ENCODE measurements around the gene PATJ. TPM values are rescaled to one million over a fixed set of nuclear protein-coding genes. Genes with fewer than 3 reads are reported as not detected.
"Not testable (repeated sequence)": the region's sequence is repeated elsewhere in the genome, so short reads cannot be mapped to it uniquely, and the experiment has no call there.

The PATJ gene
- total and polyA plus RNA-seq, 7 experiments from 2014 or later, result 13.4 to 64.5 (median 33.3) TPM

DNA sequence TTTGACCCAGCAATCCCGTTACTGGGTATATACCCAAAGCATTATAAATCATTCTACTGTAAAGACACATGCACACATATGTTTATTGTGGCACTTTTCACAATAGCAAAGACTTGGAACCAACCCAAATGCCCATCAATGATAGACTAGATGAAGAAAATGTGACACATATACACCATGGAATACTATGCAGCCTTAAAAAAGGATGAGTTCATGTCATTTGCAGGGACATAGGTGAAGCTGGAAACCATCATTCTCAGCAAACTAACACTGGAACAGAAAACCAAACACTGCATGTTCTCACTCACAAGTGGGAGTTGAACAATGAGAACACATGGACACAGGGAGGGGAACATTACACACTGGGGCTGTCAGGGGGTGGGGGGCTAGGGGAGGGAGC, 11.6 kb upstream of the PATJ start:
- H3K36me3 ChIP-seq (ENCODE audit: control insufficient read depth in 2 of 3, insufficient read depth in 3 of 3, low read length in 3 of 3); H3K4me3 Mint-ChIP-seq; H3K27me3 Mint-ChIP-seq; H3K9me3 Mint-ChIP-seq; H3K27me3 ChIP-seq (ENCODE audit: control insufficient read depth in 2 of 2, insufficient read depth in 2 of 2, low read length in 2 of 2); CTCF ChIA-PET; H3K27ac Mint-ChIP-seq; H3K36me3 Mint-ChIP-seq; H3K27ac ChIP-seq (ENCODE audit: low read depth, low read length); intact Hi-C loops (cut with micrococcal nuclease); H3K4me3 ChIP-seq (ENCODE audit: low read length); H3K9me3 ChIP-seq (ENCODE audit: control insufficient read depth in 2 of 3, low read length in 3 of 3); DNase-seq; POLR2A ChIA-PET; ATAC-seq: not testable (repeated sequence)
- H3K4me1 ChIP-seq (ENCODE audit: control insufficient read depth in 2 of 2, insufficient read depth in 2 of 2, low read length in 2 of 2), result peaks cover 0 to 10% of the 10 kb centered on the region in 2 donors
- peaks cover 2 to 11% (median 4%) of the 10 kb centered on the region in 7 donors for H3K4me1 Mint-ChIP-seq

DNA sequence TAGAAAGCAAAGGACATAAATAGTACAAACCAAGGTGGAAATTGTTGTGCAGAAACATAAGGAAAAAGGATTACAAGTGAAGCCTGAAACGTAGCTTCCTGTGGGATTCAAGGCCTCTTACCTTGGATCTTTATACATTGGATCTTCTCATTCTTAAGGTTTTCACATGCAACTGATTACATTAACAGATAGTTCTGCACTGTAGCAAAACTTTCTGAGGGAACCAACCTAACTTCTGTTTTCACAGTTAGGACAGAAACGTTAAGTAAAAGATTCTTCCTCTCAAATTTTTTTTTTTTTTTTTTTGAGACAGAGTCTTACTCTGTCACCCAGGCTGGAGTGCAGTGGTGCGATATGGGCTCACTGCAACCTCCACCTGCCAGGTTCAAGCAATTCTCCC, 9.6 kb upstream of the PATJ start:
- no peak overlapping the region for H3K4me3 Mint-ChIP-seq
- no peak overlapping the region for H3K4me3 ChIP-seq (ENCODE audit: low read length)
- H3K27me3 Mint-ChIP-seq, result peaks cover 0 to 4% (median 0%) of the 10 kb centered on the region in 5 donors
- ATAC-seq (no peak), DNase-seq (no peak)
- intact Hi-C loops (cut with micrococcal nuclease), result no loop called here
- H3K36me3 Mint-ChIP-seq, result peaks cover 0 to 3% (median 0%) of the 10 kb centered on the region in 5 donors
- no peaks in the 10 kb centered on the region for H3K9me3 Mint-ChIP-seq
- no peaks in the 10 kb centered on the region for H3K27me3 ChIP-seq (ENCODE audit: control insufficient read depth in 2 of 2, insufficient read depth in 2 of 2, low read length in 2 of 2)
- ChIA-PET POLR2A (no interaction called here), CTCF (no interaction called here)
- no peak overlapping the region for H3K27ac ChIP-seq (ENCODE audit: low read depth, low read length)
- peaks cover 0 to 15% of the 10 kb centered on the region in 2 donors for H3K4me1 ChIP-seq (ENCODE audit: control insufficient read depth in 2 of 2, insufficient read depth in 2 of 2, low read length in 2 of 2)
- H3K4me1 Mint-ChIP-seq, result peaks cover 2 to 15% (median 8%) of the 10 kb centered on the region in 7 donors
- no peak overlapping the region for H3K27ac Mint-ChIP-seq
- H3K9me3 ChIP-seq (ENCODE audit: control insufficient read depth in 2 of 3, low read length in 3 of 3), result no peaks in the 10 kb centered on the region
- no peaks in the 10 kb centered on the region for H3K36me3 ChIP-seq (ENCODE audit: control insufficient read depth in 2 of 3, insufficient read depth in 3 of 3, low read length in 3 of 3)

DNA sequence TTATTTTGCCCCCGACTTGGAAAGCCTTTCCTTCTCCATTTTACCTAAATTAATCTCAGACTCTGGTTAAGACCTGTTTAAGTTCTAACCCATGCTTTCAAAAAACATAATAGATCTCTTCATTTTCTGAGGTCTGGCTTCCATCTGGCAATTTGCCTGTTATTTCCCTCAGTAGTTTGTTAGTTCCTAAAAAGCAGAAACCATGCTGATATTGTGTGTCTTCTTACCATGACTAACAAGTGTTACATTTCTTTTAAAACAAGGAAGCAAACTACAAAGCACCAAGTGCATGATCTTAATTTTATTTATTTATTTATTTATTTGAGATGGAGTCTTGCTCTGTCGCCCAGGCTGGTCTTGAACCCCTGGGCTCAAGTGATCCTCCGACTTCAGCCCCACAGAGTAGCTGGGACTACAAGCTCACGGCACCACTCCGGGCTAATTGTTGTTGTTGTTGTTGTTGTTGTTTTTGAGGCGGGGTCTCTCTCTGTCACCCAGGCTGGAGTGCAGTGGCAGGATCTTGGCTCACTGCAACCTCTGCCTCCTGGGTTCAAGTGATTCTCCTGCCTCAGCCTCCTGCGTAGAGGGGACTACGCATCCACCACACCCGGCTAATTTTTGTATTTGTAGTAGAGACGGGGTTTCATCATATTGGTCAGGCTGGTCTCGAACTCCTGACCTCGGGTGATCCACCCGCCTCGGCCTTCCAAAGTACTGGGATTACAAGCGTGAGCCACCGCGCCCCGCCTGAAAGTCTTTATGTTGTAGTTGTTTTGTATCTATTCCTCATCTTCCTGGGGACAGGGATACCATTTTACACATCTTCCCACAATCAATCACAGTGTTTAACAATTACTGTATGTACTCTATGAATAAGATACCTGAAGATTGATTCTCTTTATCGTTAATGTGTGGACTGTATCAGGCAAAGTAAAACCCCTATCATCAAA, 1.3 kb upstream of the PATJ start:
- ATAC-seq (no peak), DNase-seq (no peak)
- peak overlapping the region; percentile 94 to 100 (median 97) for H3K4me3 Mint-ChIP-seq
- Histone ChIP-seq H3K27me3 (ENCODE audit: control insufficient read depth in 2 of 2, insufficient read depth in 2 of 2, low read length in 2 of 2) (no peaks in the 10 kb centered on the region), H3K9me3 (ENCODE audit: control insufficient read depth in 2 of 3, low read length in 3 of 3) (no peaks in the 10 kb centered on the region), H3K27ac (ENCODE audit: low read depth, low read length) (peak overlapping the region; percentile 76), H3K36me3 (ENCODE audit: control insufficient read depth in 2 of 3, insufficient read depth in 3 of 3, low read length in 3 of 3) (no peaks in the 10 kb centered on the region), H3K4me1 (ENCODE audit: control insufficient read depth in 2 of 2, insufficient read depth in 2 of 2, low read length in 2 of 2) (peaks cover 9 to 20% of the 10 kb centered on the region in 2 donors), H3K4me3 (ENCODE audit: low read length) (peak overlapping the region; percentile 62)
- H3K4me1 Mint-ChIP-seq, result peaks cover 16 to 43% (median 34%) of the 10 kb centered on the region in 7 donors
- ChIA-PET CTCF (no interaction called here), POLR2A (no interaction called here)
- no peaks in the 10 kb centered on the region for H3K9me3 Mint-ChIP-seq
- H3K27me3 Mint-ChIP-seq, result no peaks in the 10 kb centered on the region
- intact Hi-C loops (cut with micrococcal nuclease), result loop anchor here (5.0 kb wide), 6 partner anchors 41 to 1041 kb away; partner anchors contain the start of genes ATG4C (in 1 of the 2) and USP1 (in 1 of the 2)
- H3K27ac Mint-ChIP-seq, result peak overlapping the region in 8 of 9 donors; percentile 88 to 99 (median 96)
- peaks cover 0 to 3% (median 0%) of the 10 kb centered on the region in 5 donors for H3K36me3 Mint-ChIP-seq

DNA sequence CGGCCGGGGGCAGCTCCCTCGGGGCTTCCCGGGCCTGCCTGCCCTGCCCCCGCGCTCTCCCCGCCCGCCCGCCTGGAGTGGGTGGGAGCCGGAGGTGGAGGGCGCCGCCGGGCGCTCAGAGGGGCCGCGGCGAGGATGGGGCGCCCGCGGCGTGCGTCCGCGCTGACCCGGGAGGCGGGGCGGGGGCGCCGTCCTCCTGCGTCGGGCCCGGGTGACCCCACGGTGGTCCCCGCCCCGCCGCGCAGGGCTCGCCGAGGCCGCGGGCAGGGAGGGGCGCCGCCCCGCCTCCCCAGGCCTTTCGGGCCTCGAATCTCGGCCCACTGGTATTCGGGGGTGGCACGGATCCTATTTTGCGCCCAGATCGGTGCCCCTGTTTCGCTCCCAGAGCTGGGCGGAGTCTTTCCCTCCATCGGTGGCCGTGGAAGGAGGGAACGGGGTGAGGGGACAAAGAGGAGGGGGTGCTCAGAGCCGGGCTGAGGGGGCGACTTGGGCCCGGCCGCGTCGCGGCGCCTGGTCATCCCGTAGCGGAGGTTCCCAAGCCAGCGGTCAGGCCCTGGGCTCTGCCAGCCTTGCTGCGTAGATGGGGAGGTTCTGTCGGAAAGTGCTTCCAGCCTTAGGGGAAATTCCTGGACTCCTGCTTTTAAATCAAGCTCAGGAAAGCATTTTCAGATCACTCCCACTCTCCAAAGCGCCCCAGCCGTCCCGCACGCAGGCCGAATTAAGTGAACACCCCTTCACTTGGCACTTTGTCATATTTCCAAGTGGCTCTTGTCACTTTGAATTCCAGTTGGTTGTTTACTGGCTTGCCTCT, 545 bp downstream of the PATJ start:
- H3K27ac ChIP-seq (ENCODE audit: low read depth, low read length), result peak overlapping the region; percentile 76
- ATAC-seq, result peak; percentile 73

DNA sequence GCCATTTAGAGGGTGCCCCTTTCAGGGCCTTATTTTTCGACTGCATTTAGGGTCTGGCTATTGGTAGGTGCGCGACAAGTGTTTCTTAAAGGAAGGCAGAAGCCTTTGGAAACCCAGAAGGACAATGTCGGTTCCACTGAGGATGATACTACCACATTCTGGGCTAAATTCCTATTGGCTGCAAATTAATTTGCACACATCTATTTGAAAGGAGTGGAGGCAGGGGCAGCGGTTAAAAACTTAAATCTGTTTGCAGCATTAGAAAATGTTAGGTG, 1.1 kb downstream of the PATJ start:
- DNase-seq, result peak in 1 of 9 donors; percentile 8

More for the DNA sequence above, 545 bp downstream of the PATJ start:
- intact Hi-C loops (cut with micrococcal nuclease), result loop anchor here (1.0 to 5.0 kb wide), 8 partner anchors 18 to 1039 kb away; partner anchors contain the start of genes TM2D1 (in 2 of the 2), ATG4C (in 1 of the 2) and USP1 (in 1 of the 2)
- no peaks in the 10 kb centered on the region for H3K36me3 ChIP-seq (ENCODE audit: control insufficient read depth in 2 of 3, insufficient read depth in 3 of 3, low read length in 3 of 3)
- ChIA-PET POLR2A (interaction anchor here (1.9 kb wide), 1 partner anchor 39 kb away, joined by 8 read pairs; no protein-coding TSS in a partner anchor), CTCF (no interaction called here)
- peaks cover 0 to 5% (median 0%) of the 10 kb centered on the region in 5 donors for H3K36me3 Mint-ChIP-seq
- H3K4me3 ChIP-seq (ENCODE audit: low read length), result peak overlapping the region; percentile 62
- peaks cover 9 to 13% of the 10 kb centered on the region in 2 donors for H3K4me1 ChIP-seq (ENCODE audit: control insufficient read depth in 2 of 2, insufficient read depth in 2 of 2, low read length in 2 of 2)
- DNase-seq, result peak in 2 of 9 donors; percentile 4 to 17
- H3K27me3 Mint-ChIP-seq, result no peaks in the 10 kb centered on the region
- peak overlapping the region in 8 of 9 donors; percentile 44 to 92 (median 73) for H3K27ac Mint-ChIP-seq
- H3K27me3 ChIP-seq (ENCODE audit: control insufficient read depth in 2 of 2, insufficient read depth in 2 of 2, low read length in 2 of 2), result no peaks in the 10 kb centered on the region
- no peaks in the 10 kb centered on the region for H3K9me3 ChIP-seq (ENCODE audit: control insufficient read depth in 2 of 3, low read length in 3 of 3)
- no peaks in the 10 kb centered on the region for H3K9me3 Mint-ChIP-seq
- peaks cover 17 to 54% (median 36%) of the 10 kb centered on the region in 7 donors for H3K4me1 Mint-ChIP-seq
- H3K4me3 Mint-ChIP-seq, result peak overlapping the region; percentile 65 to 100 (median 88)

More for the DNA sequence above, 1.1 kb downstream of the PATJ start:
- Mint-ChIP-seq H3K36me3 (peaks cover 0 to 5% (median 0%) of the 10 kb centered on the region in 5 donors), H3K27me3 (no peaks in the 10 kb centered on the region), H3K27ac (peak overlapping the region; percentile 26 to 92 (median 69)), H3K9me3 (no peaks in the 10 kb centered on the region), H3K4me1 (peaks cover 17 to 54% (median 36%) of the 10 kb centered on the region in 7 donors), H3K4me3 (peak overlapping the region; percentile 56 to 94 (median 78))
- peak overlapping the region; percentile 76 for H3K27ac ChIP-seq (ENCODE audit: low read depth, low read length)
- H3K4me3 ChIP-seq (ENCODE audit: low read length), result no peak overlapping the region
- intact Hi-C loops (cut with micrococcal nuclease), result loop anchor here (5.0 kb wide), 6 partner anchors 39 to 1039 kb away; partner anchors contain the start of genes ATG4C (in 1 of the 2) and USP1 (in 1 of the 2)
- H3K4me1 ChIP-seq (ENCODE audit: control insufficient read depth in 2 of 2, insufficient read depth in 2 of 2, low read length in 2 of 2), result peaks cover 9 to 13% of the 10 kb centered on the region in 2 donors
- H3K36me3 ChIP-seq (ENCODE audit: control insufficient read depth in 2 of 3, insufficient read depth in 3 of 3, low read length in 3 of 3), result no peaks in the 10 kb centered on the region
- POLR2A ChIA-PET, result interaction anchor here (1.9 kb wide), 1 partner anchor 38 kb away, joined by 8 read pairs; no protein-coding TSS in a partner anchor
- CTCF ChIA-PET, result no interaction called here
- ATAC-seq, result no peak
- H3K9me3 ChIP-seq (ENCODE audit: control insufficient read depth in 2 of 3, low read length in 3 of 3), result no peaks in the 10 kb centered on the region
- H3K27me3 ChIP-seq (ENCODE audit: control insufficient read depth in 2 of 2, insufficient read depth in 2 of 2, low read length in 2 of 2), result no peaks in the 10 kb centered on the region

Measured in naive thymus-derived CD4-positive, alpha-beta T cell (primary cell).